ENCODE results near the gene MSLN.
"Not testable (repeated sequence)": the region's sequence is repeated elsewhere in the genome, so short reads cannot be mapped to it uniquely, and the experiment has no call there.

DNA sequence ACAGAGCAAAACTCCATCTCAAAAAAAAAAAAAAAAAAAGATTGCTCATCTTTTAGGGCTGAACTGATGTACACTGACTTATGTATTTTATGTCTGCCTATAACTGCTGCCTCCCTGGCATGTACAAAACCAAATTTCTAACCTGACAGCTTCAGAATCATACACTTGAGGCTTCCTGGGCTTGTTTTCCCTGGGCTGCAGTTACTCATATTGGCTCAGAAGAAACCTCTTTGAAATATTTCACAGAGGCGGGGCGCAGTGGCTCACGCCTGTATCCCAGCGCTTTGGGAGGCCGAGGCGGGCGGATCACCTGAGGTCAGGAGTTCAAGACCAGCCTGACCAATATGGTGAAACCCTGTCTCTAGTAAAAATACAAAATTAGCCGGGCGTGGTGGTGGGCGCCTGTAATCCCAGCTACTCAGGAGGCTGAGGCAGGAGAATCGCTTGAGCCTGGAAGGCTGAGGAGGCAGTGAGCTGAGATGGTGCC lies 6.4 kb upstream of the MSLN start:
- not testable (repeated sequence) for TF ChIP-seq EZH2 (IDR thresholded peaks at IDR 0.05; ENCODE audit: insufficient read depth, poor library complexity, severe bottlenecking); EZH2phosphoT487 (IDR thresholded peaks at IDR 0.05; ENCODE audit: insufficient read depth, low read depth)
